Activated T-helper 17 cell treated with anti-CD3 and anti-CD28 coated beads, Interleukin-2, amount 50 U/mL, for 72 hours (primary cell): ENCODE data around the gene ADGRL1. TPM values are rescaled to one million over a fixed set of nuclear protein-coding genes. Genes with fewer than 3 reads are reported as not detected.
A peak's percentile ranks its signal among the peaks of the same experiment; 100 is the strongest.
"Not testable (repeated sequence)": the region's sequence is repeated elsewhere in the genome, so short reads cannot be mapped to it uniquely, and the experiment has no call there.

Experiments used
- ATAC-seq: fragments of 150-1000 bp; cut with Tn5 transposase; replicated peaks from 2 replicates; pipeline ENCODE4 v1.10.0; 2021; ENCODE audit warnings: mild to moderate bottlenecking, moderate library complexity
- H3K27ac Mint-ChIP-seq: one replicate; pipeline ENCODE4 v1.8.0; 2022; ENCODE audit warnings: mixed read lengths
- H3K27me3 Mint-ChIP-seq: one replicate; pipeline ENCODE4 v1.8.0; 2022; ENCODE audit warnings: mixed read lengths
- H3K36me3 Mint-ChIP-seq: one replicate; pipeline ENCODE4 v1.8.0; 2022; ENCODE audit warnings: low read depth, mild to moderate bottlenecking, mixed read lengths
- H3K4me1 Mint-ChIP-seq: one replicate; pipeline ENCODE4 v1.8.0; 2022; ENCODE audit warnings: mixed read lengths
- H3K4me3 Mint-ChIP-seq: one replicate; pipeline ENCODE4 v1.8.0; 2022; ENCODE audit warnings: mild to moderate bottlenecking, mixed read lengths
- H3K9me3 Mint-ChIP-seq: one replicate; pipeline ENCODE4 v1.8.0; 2022; ENCODE audit warnings: mixed read lengths
- total RNA-seq, 2 donors: library from RNA; stranded (reverse); gene quantifications; one replicate each; pipeline ENCODE4 v1.2.3, GENCODE V29; 2022

The ADGRL1 gene
- 1 to 10 TPM; 3.9 to 8.4 TPM for total RNA-seq

DNA sequence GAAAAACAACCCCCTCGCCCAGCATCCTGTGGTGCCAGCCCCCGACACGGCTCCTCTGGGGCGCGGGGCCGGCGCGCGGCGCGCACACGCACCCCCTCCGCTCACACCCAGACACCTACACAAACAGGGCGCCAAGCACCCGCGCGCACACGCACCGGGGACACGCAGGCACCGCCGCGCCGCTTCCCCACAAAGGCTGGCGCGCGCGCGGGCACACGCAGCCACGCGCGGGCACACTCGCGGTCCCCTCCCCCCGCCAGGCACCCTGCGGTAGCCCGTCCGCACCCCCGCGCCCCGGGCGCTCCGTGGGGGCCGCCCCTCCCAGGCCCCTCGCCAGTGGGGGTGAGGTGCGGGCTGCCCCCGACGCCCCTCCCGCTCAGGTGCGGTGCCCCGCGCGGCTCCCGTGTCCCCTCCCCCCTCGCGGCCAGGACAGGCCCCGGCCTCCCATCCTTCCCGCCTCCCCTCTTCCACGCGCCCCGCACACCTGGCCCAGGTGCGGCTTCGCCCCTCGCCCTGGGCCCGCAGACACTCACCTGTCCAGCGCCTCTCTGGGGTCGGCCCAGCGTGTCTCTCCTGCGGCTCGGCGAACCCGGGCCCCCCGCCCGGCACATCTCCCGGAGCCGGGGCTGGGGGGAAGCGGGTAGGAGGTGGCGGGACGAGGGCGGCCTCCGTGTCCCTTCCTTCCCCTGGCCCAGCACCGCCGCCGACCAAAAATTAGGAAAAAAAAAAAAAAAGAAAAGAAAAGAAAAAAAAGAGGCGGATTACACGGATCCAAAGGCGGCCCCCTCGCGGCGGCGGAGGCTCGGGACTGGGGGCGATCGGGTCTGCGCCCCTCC is at the start of gene ADGRL1:
Gene ADGRL1 (minus strand): TSS at position 718 of the 836 bp plus-strand sequence. CDS start 22,567 bp downstream, outside the sequence.
- H3K9me3 Mint-ChIP-seq, H3K4me1 Mint-ChIP-seq, H3K27me3 Mint-ChIP-seq, ATAC-seq, H3K36me3 Mint-ChIP-seq: not testable (repeated sequence)
- Mint-ChIP-seq H3K27ac (peak within 1 kb of the TSS; percentile 65), H3K4me3 (peak within 1 kb of the TSS; percentile 89)

DNA sequence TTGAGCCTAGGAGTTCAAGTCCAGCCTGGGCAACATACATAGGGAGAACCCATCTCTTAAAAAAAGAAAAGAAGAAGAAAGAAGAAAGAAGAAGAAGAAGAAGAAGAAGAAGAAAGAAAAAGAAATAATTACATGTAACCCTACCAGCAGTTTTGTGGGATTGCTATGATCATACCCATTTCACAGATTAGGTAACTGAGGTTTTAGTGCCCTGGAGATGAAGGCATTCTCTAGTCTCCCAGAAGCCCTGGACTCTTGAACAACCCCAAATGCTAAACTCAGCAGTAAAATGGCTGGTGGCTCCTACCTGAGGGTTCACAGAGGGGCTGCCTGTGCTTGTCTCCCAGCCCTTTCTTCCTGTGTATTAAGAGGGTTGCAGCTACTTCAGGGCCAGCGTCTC is 49.3 kb upstream of the ADGRL1 start:
- not testable (repeated sequence) for H3K4me1 Mint-ChIP-seq, ATAC-seq, H3K9me3 Mint-ChIP-seq, H3K4me3 Mint-ChIP-seq, H3K27ac Mint-ChIP-seq, H3K36me3 Mint-ChIP-seq, H3K27me3 Mint-ChIP-seq

DNA sequence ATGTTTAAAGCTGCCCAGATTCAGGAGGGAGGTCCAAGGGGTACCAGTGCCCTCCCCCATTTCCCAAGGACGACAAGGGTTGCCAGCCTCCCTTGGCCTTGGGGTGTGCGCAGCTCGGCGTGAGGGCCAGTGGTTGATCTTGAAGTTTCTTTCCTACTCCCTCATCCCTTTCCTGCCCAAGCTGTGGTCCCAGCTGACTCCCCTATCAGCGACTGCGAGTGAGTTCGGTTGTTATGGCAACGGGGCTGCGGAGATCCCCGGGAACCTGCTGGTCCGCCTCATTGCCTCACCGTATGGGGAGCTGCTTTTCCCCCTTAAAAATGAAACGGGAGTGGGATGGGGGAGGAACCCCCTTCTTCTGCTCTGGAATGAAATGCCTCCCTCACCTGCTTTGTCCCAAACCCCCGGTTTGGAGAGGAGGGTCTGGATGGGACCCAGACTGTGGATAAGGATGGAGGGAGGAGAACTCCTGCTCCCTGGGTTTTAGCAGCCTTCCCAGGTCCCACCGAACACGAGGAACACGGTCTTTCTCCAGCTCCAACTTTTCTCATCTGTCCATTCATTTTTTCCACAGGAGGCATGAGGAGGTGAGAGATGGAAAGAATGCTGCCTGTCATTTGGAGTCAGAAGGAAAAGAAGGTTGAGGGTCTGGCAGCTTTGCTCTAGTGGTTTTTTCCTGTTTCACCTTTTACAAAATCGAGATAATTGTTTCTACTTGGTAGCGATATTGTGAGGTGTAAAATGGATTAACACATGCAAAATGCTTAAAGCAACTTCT is 48.0 kb upstream of the ADGRL1 start:
- H3K9me3 Mint-ChIP-seq, H3K27ac Mint-ChIP-seq, H3K36me3 Mint-ChIP-seq, H3K4me3 Mint-ChIP-seq, H3K4me1 Mint-ChIP-seq, ATAC-seq, H3K27me3 Mint-ChIP-seq: not testable (repeated sequence)

DNA sequence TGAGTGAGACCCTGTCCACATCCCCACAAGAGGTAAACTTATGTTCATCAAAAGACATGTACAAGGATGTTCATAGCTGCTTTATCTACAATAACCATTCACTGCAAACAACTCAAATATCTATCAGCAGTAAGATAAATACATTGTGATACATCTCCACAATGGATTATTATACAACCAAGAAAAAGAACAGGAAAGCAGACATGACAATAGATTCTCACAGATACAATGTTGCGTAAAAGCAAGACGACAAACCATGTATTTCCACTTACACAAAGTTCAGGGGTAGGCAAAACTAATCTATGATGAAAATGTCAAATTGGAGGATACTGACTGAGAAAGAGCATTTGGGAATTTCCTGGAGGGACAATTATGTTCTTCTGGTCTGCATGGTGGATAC is 46.2 kb upstream of the ADGRL1 start:
- ATAC-seq, H3K4me1 Mint-ChIP-seq, H3K9me3 Mint-ChIP-seq, H3K36me3 Mint-ChIP-seq, H3K27ac Mint-ChIP-seq, H3K27me3 Mint-ChIP-seq, H3K4me3 Mint-ChIP-seq: not testable (repeated sequence)

DNA sequence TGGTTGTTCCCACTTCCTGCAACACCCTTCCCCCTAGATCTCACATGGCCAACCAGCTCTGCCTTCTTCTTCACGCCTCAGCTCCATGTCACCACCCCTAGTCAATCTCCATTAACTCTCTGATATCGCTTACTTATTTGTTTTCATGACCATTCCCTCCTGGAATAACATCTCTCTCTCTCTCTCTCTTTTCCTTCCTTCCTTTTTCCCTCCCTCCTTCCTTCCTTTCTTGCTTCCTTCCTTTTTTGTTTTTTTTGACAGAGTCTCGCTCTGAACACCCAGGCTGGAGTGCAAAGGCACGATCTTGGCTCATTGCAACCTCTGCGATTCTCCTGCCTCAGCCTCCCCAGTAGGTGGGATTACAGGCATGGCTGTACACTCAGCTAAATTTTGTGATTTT is 44.9 kb upstream of the ADGRL1 start:
- ATAC-seq, result no peak
- peaks cover 4% of the 10 kb centered on the region for H3K4me1 Mint-ChIP-seq
- H3K27ac Mint-ChIP-seq, result no peak overlapping the region
- peak overlapping the region; percentile 50 for H3K4me3 Mint-ChIP-seq
- no peaks in the 10 kb centered on the region for H3K9me3 Mint-ChIP-seq
- no peaks in the 10 kb centered on the region for H3K27me3 Mint-ChIP-seq
- no peaks in the 10 kb centered on the region for H3K36me3 Mint-ChIP-seq

DNA sequence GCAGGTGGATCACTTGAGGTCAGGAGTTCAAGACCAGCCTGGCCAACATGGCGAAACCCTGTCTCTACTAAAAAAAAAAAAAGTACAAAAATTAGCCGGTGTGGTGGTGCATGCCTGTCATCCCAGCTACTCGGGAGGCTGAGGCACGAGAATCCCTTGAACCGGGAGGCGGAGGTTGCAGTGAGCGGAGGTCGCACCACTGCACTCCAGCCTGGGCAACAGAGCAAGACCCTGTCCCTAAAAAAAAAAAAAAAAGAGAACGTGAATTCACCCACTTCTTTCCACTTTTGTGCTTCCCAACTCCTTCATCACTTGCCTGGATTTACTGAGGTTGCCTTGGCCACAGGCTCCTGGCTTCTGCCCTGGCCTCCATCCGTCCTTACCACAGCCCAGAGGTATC is 44.3 kb upstream of the ADGRL1 start:
- not testable (repeated sequence) for ATAC-seq, H3K36me3 Mint-ChIP-seq, H3K27ac Mint-ChIP-seq, H3K9me3 Mint-ChIP-seq, H3K27me3 Mint-ChIP-seq, H3K4me1 Mint-ChIP-seq
- H3K4me3 Mint-ChIP-seq, result peak overlapping the region; percentile 50

DNA sequence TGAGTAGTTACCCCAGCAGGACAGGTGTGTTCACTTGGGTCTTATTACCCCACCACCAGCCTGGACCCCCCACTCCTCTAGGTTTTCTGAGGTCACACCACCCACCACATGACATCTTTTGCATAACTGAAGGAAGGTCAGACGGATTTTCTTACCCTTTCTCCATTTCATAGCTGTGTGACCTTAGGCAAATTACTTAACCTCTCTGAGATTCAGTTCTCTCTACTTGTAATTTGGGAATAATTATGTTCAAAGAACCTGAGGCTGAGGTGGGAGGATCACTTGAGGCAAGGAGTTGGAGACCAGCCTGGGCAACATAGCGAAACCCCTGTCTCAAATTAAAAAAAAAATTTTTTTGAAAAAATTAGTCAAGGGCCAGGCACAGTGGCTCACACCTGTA is 43.9 kb upstream of the ADGRL1 start:
- not testable (repeated sequence) for ATAC-seq, H3K9me3 Mint-ChIP-seq, H3K27me3 Mint-ChIP-seq, H3K4me1 Mint-ChIP-seq, H3K36me3 Mint-ChIP-seq
- H3K27ac Mint-ChIP-seq, result peak overlapping the region; percentile 33
- peak overlapping the region; percentile 53 for H3K4me3 Mint-ChIP-seq

DNA sequence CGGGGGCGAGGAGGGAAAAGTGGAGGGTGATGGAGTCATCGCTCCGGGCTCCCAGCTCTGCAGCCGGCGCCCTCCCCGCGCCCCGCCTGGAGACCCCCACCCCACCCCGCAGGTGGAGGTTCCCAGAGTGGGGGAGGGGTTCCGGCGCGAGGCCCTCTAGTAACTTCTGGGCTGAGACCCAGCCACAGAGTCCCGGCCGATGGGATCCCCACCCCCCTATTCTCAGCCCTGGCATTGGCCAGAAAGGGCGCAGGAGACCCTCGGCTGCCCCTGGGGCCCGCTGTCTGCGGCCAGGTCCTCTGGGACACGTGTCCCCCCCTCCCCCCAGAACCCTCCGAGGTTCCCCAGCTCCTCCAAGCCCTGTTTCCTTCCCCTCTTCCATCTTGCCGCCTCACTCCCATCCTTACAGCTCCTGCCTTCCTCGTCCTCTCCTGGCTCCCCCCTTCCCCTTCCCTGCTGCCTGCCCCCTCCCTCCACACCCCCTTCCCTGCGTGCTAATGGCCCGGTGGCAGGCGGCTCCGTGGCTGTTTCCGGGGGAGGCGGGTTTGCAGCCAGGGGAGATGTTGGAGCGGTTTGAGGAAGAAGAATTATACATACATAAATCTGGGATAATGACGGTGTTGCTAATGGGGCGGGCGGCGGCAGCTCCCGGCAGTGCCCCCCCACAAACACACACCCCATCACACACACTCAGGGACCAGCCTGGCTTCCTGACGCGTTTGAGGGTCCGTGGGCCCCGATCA is 43.2 kb upstream of the ADGRL1 start:
- peak overlapping the region; percentile 33 for H3K27ac Mint-ChIP-seq
- H3K36me3 Mint-ChIP-seq, result not testable (repeated sequence)

DNA sequence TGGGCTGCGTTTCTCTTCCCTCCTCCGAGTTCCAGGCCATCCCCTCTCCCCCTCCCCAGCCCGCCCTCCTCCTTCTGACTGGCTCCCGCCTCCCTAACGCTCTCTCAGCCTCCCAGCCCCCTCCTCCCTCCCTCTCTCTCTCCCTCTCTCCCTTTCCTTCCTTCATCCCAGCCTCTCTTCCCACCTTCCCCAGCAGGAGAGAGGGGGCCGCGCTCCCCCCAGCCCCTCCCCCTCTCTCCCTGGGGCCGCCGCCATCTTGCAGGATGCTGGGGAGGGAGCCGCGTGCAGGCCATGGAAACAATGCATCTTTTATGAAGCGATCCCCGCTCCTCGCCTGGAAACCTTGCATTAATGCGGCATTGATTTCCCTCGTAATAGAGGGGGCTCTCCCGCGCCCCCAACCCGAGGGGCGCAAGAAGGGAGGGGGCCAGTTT is 42.6 kb upstream of the ADGRL1 start:
- Mint-ChIP-seq H3K27me3 (no peaks in the 10 kb centered on the region), H3K27ac (no peak overlapping the region), H3K9me3 (no peaks in the 10 kb centered on the region), H3K4me3 (peak overlapping the region; percentile 53), H3K36me3 (no peaks in the 10 kb centered on the region), H3K4me1 (peaks cover 4% of the 10 kb centered on the region)
- peak; percentile 78 for ATAC-seq

More for the DNA sequence above, 43.2 kb upstream of the ADGRL1 start:
- not testable (repeated sequence) for H3K9me3 Mint-ChIP-seq, H3K27me3 Mint-ChIP-seq, H3K4me1 Mint-ChIP-seq
- ATAC-seq, result peak; percentile 43
- H3K4me3 Mint-ChIP-seq, result peak overlapping the region; percentile 53

DNA sequence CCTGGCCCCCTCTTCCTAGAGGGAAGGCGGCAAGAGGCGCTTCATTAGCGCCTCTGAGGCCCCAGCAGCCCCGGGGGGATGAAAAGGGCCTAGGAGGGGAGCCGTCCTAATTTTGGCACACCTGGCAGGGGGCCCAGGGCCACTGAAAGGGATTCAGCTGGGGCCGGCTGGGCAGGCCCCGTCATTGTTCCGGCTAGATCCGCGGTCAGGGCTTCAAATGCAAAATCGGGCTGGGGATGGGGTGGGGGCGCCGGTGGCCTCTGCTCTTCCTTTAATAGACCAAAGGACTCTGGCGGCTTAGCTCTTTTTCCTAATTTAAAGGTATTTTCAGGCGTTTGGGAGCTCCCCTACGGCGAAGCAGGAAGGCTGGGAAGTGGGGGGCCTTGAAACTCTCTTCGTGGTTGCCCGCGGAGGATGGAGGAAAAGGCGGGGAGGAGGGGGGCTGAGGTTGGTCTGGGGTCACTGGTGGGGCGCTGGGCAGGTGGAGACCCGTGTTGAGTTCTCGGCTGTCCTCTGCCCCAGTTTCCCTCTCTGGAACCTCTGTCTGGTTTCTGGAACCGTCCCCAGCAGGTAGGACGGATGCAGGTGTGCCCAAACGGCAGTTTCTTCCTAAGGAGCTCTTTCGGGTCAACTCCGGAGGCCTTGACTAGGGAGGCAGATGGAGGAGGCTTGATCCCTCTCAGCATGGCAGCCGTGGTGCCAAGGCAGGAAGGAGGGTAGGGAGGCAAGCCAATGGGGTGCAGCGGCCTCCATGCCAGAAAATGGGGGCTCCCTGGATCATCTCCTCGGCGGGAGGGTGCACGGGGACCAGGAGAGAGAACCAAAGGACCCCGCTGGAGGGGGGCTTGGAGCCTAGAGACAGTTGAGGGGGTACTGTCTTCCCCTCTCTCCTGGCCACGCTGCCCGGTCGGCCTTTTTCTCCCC is 41.8 kb upstream of the ADGRL1 start:
- ATAC-seq, result peak; percentile 44
- peak overlapping the region; percentile 58 for H3K27ac Mint-ChIP-seq
- not testable (repeated sequence) for H3K9me3 Mint-ChIP-seq, H3K27me3 Mint-ChIP-seq, H3K36me3 Mint-ChIP-seq, H3K4me1 Mint-ChIP-seq
- H3K4me3 Mint-ChIP-seq, result peak overlapping the region; percentile 53

DNA sequence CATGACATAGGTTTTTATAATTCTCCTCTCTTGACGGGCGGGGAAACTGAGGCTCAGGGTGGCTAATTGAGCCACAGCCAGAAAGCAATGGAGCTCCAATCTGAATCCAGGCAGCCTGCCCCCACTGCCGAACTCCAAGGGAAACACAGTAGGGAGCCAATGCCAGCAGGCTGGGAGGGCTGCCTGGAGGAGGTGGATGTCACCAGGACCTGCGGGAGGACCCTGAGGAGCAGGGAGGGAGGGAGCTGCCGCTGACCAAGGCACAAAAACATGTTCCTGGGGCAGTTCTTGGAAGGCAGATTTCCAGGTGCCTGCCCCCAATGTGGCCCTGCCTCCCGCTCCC is 41.2 kb upstream of the ADGRL1 start:
- peak overlapping the region; percentile 53 for H3K4me3 Mint-ChIP-seq
- not testable (repeated sequence) for H3K9me3 Mint-ChIP-seq, H3K4me1 Mint-ChIP-seq, H3K36me3 Mint-ChIP-seq, ATAC-seq, H3K27me3 Mint-ChIP-seq
- peak overlapping the region; percentile 58 for H3K27ac Mint-ChIP-seq

DNA sequence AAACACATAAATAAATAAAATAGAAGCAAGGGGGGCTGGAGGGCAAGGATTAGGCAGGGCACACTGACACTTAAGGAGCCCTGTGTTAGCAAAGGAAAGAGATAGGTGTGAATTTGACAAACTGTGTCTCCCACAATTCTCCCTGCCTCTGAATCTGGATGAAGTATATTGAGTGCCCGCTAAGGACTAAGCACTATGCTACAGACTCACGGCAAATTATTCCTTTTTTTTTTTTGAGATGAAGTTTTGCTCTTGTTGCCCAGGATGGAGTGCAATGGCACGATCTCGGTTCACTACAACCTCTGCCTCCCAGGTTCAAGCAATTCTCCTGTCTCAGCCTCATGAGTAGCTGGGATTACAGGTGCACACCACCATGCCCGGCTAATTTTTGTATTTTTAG is 38.4 kb upstream of the ADGRL1 start:
- H3K9me3 Mint-ChIP-seq, H3K4me1 Mint-ChIP-seq, H3K36me3 Mint-ChIP-seq, ATAC-seq, H3K4me3 Mint-ChIP-seq, H3K27me3 Mint-ChIP-seq, H3K27ac Mint-ChIP-seq: not testable (repeated sequence)

DNA sequence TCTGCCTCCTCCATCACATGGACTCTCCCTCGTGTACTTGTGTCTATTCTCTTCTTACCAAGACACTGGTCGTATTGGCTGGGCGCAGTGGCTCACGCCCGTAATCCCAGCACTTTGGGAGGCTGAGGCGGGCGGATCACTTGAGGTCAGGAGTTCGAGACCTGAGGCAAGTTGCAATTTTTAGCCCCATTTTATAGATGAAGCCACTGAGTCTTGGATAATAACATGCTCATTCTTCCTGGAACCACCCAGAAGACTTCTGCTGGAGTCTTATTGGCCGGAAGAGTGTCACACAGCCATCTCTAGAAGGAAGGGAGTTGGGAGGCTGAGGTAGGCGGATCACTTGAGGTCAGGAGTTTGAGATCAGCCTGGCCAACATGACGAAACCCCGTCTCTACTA is 37.7 kb upstream of the ADGRL1 start:
- H3K27me3 Mint-ChIP-seq, H3K27ac Mint-ChIP-seq, H3K4me3 Mint-ChIP-seq, H3K36me3 Mint-ChIP-seq, H3K9me3 Mint-ChIP-seq, ATAC-seq, H3K4me1 Mint-ChIP-seq: not testable (repeated sequence)
